SK-N-SH treated with all-trans-retinoic acid at 6 μM for 48 hours (cell line): Measurements from ENCODE around the gene CASP4.

Experiments
- ATAC-seq: fragments of 200-7000 bp; cut with Tn5 transposase; 3 replicates; pipeline ENCODE4 v1.9.1; 2020; ENCODE audit warnings: mild to moderate bottlenecking, moderate library complexity
- ARNTL ChIP-seq: fragments of 450-650 bp; formaldehyde crosslinking; IDR thresholded peaks from 2 replicates; pipeline ENCODE4 v1.5.0; 2020; ENCODE audit warnings: low read depth, mild to moderate bottlenecking, moderate library complexity, borderline replicate concordance
- BACH2 ChIP-seq: fragments of 250-450 bp; sonication (Bioruptor Pico); IDR thresholded peaks from 2 replicates; pipeline ENCODE4 v1.9.0; 2021; ENCODE audit warnings: mild to moderate bottlenecking, borderline replicate concordance
- CREB5 ChIP-seq: fragments of 250-450 bp; sonication (Bioruptor Pico); IDR thresholded peaks from 2 replicates; pipeline ENCODE4 v1.5.1; 2020; ENCODE audit warnings: low read depth, mild to moderate bottlenecking, moderate library complexity
- CSDC2 ChIP-seq: fragments of 250-450 bp; sonication (Bioruptor Pico); IDR thresholded peaks from 2 replicates; pipeline ENCODE4 v1.5.0; 2020; ENCODE audit warnings: mild to moderate bottlenecking, moderate library complexity
- ESRRG ChIP-seq: fragments of 250-450 bp; sonication (Bioruptor Pico); IDR thresholded peaks from 2 replicates; pipeline ENCODE4 v1.6.1; 2021; ENCODE audit warnings: mild to moderate bottlenecking
- GLIS3 ChIP-seq: fragments of 250-450 bp; sonication (Bioruptor Pico); IDR thresholded peaks from 2 replicates; pipeline ENCODE4 v1.5.0; 2020; ENCODE audit warnings: mild to moderate bottlenecking, moderate library complexity
- ISL1 ChIP-seq: fragments of 250-450 bp; sonication (Bioruptor Pico); IDR thresholded peaks from 2 replicates; pipeline ENCODE4 v2.1.2; 2022; ENCODE audit warnings: mild to moderate bottlenecking, moderate library complexity
- OSR1 ChIP-seq: fragments of 250-450 bp; sonication (Bioruptor Pico); IDR thresholded peaks from 2 replicates; pipeline ENCODE4 v1.8.0; 2022; ENCODE audit warnings: moderate library complexity, mild to moderate bottlenecking, inconsistent platforms
- POU6F1 ChIP-seq: fragments of 250-450 bp; sonication (Bioruptor Pico); IDR thresholded peaks from 2 replicates; pipeline ENCODE4 v1.8.0; 2021; ENCODE audit warnings: low read depth, mild to moderate bottlenecking, moderate library complexity, borderline replicate concordance
- PPARA ChIP-seq: fragments of 250-450 bp; sonication (Bioruptor Pico); IDR thresholded peaks from 2 replicates; pipeline ENCODE4 v1.5.0; 2020; ENCODE audit warnings: mild to moderate bottlenecking, borderline replicate concordance
- RARB ChIP-seq: fragments of 250-450 bp; sonication (Bioruptor Pico); IDR thresholded peaks from 2 replicates; pipeline ENCODE4 v1.8.0; 2021; ENCODE audit warnings: mild to moderate bottlenecking, moderate library complexity
- SNAI2 ChIP-seq: fragments of 250-450 bp; sonication (Bioruptor Pico); IDR thresholded peaks from 2 replicates; pipeline ENCODE4 v1.5.0; 2020; ENCODE audit warnings: mild to moderate bottlenecking, moderate library complexity
- TCF4 ChIP-seq: fragments of 250-450 bp; sonication (Bioruptor Pico); IDR thresholded peaks from 2 replicates; pipeline ENCODE4 v1.8.0; 2021; ENCODE audit warnings: mild to moderate bottlenecking, moderate library complexity, borderline replicate concordance
- TSHZ2 ChIP-seq: fragments of 250-450 bp; sonication (Bioruptor Pico); IDR thresholded peaks from 2 replicates; pipeline ENCODE4 v1.5.0; 2020; ENCODE audit warnings: mild to moderate bottlenecking, moderate library complexity
- ZC3H10 ChIP-seq: fragments of 250-450 bp; sonication (Bioruptor Pico); IDR thresholded peaks from 2 replicates; pipeline ENCODE4 v1.5.1; 2021; ENCODE audit warnings: mild to moderate bottlenecking, moderate library complexity
- ZFP3 ChIP-seq: fragments of 250-450 bp; sonication (Bioruptor Pico); IDR thresholded peaks from 2 replicates; pipeline ENCODE4 v1.5.0; 2020; ENCODE audit warnings: mild to moderate bottlenecking, moderate library complexity
- ZNF565 ChIP-seq: fragments of 450-650 bp; formaldehyde crosslinking; conservative IDR thresholded peaks from 2 replicates; pipeline ENCODE4 v1.5.0; 2020; ENCODE audit warnings: low read depth, mild to moderate bottlenecking, moderate library complexity
- ZNF70 ChIP-seq: fragments of 450-650 bp; formaldehyde crosslinking; IDR thresholded peaks from 2 replicates; pipeline ENCODE4 v1.5.0; 2020; ENCODE audit warnings: mild to moderate bottlenecking, moderate library complexity
- ZNF8 ChIP-seq: fragments of 450-650 bp; formaldehyde crosslinking; IDR thresholded peaks from 2 replicates; pipeline ENCODE4 v1.5.0; 2020; ENCODE audit warnings: mild to moderate bottlenecking, moderate library complexity
- TF ChIP-seq, protein P1 (sequence below): fragments of 250-450 bp; sonication (Bioruptor Pico); IDR thresholded peaks from 2 replicates; pipeline ENCODE4 v1.5.1; 2021; ENCODE audit warnings: mild to moderate bottlenecking, moderate library complexity
- TF ChIP-seq, protein P2 (sequence below): fragments of 250-450 bp; sonication (Bioruptor Pico); IDR thresholded peaks from 2 replicates; pipeline ENCODE4 v1.8.0; 2020; ENCODE audit warnings: mild to moderate bottlenecking, moderate library complexity, borderline replicate concordance

Gene CASP4

GRCh38 chr11:105000797-105001196 is 32.4 kb upstream of the CASP4 start:
- no peak for TF ChIP-seq ZC3H10 (CRISPR knock-in tag)
- TF ChIP-seq GLIS3 (CRISPR knock-in tag): no peak
- TF ChIP-seq, protein P1, sequence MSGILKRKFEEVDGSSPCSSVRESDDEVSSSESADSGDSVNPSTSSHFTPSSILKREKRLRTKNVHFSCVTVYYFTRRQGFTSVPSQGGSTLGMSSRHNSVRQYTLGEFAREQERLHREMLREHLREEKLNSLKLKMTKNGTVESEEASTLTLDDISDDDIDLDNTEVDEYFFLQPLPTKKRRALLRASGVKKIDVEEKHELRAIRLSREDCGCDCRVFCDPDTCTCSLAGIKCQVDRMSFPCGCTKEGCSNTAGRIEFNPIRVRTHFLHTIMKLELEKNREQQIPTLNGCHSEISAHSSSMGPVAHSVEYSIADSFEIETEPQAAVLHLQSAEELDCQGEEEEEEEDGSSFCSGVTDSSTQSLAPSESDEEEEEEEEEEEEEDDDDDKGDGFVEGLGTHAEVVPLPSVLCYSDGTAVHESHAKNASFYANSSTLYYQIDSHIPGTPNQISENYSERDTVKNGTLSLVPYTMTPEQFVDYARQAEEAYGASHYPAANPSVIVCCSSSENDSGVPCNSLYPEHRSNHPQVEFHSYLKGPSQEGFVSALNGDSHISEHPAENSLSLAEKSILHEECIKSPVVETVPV: no peak
- no peak for TF ChIP-seq ZNF565 (CRISPR knock-in tag)
- no peak for TF ChIP-seq SNAI2 (CRISPR knock-in tag)
- no peak for TF ChIP-seq ARNTL
- no peak for ATAC-seq

DNA sequence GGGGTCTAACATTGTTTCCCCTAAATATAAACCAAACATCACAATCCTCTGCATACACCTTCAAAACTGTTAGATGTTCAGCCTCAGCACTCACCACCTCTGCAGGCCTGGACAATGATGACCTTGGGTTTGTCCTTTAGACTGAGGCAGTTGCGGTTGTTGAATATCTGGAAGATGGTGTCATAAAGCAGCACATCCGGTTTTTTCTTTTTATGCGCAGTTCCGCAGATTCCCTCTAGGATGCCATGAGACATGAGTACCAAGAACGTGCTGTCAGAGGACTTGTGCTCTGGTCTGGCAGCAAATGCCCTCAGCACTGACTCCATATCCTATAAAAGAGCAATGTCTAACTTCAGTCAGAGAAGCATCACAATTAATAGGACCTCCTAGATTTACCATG is 31.8 kb upstream of the CASP4 start:
- no peak for TF ChIP-seq CREB5 (CRISPR knock-in tag)
- no peak for TF ChIP-seq BACH2
- no peak for TF ChIP-seq ZC3H10 (CRISPR knock-in tag)
- ATAC-seq: no peak

DNA sequence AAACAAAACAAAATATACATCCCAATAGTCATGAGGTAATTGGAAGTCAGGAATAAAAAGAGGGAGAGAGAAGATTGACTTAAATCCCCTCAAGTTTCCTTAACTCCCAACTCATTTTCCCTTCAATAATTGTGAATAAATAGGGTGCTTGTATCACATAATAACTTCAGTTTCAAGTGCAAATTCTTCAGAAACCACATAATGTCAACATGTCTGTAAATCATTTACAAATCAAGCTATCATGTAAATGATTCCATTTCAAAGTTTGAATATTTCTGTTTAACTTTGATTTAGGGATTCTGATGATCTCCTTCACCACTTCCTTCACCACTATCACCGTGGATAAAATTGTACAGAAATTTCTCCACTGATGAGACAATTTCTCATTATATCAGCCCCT is 31.3 kb upstream of the CASP4 start:
- ATAC-seq: no peak
- TF ChIP-seq ZC3H10 (CRISPR knock-in tag): no peak
- no peak for TF ChIP-seq POU6F1

DNA sequence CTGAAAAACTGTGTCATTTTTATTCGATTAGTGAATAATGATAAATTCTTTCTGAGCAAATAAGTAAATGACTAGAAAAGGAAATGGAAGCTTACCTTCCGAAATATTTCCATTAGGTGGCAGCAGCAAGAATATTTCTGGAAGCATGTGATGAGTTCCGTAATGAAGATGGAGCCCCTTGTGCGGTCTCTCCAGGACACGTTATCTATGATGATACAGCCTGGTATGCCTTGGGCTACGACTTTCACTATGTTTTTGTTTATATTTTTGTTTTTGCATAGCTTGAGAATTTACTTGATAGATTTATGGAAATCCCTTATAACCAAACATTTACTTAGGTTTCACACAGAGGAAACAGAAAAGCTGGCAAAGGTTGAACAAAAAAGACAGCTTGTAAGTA is 28.9 kb upstream of the CASP4 start:
- ATAC-seq: no peak
- TF ChIP-seq ESRRG (CRISPR knock-in tag): no peak
- TF ChIP-seq TSHZ2 (CRISPR knock-in tag): no peak
- TF ChIP-seq ZNF8 (CRISPR knock-in tag): no peak
- no peak for TF ChIP-seq OSR1 (CRISPR knock-in tag)
- no peak for TF ChIP-seq ISL1
- no peak for TF ChIP-seq RARB

DNA sequence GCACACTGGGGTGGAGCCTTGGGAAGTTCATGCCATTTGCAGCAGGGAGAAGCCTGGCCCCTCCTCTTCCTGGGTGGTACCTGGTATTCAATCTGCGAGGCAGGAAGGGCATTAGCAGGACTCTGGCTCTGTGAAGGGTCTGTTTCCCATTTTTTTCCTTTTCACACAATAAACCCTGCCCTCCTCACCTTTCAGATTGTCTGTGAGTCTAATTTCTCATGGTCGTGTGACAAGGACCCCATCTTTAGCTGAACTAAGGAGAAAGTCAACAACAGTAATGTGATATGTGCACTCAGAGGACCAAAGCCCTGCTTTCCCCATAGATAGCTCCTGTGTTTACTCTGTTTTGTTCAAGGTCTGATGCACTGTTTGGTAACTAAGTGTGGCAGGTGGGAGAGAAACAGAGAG is 26.6 kb upstream of the CASP4 start:
- TF ChIP-seq PPARA (no peak), ISL1 (no peak)
- no peak for ATAC-seq

- no peak for ATAC-seq
- TF ChIP-seq CREB5 (CRISPR knock-in tag) (no peak), ESRRG (CRISPR knock-in tag) (no peak), ZC3H10 (CRISPR knock-in tag) (no peak), ZNF8 (CRISPR knock-in tag) (no peak), TSHZ2 (CRISPR knock-in tag) (no peak), GLIS3 (CRISPR knock-in tag) (no peak), TCF4 (no peak), CSDC2 (CRISPR knock-in tag) (no peak), ZNF565 (CRISPR knock-in tag) (no peak), ZFP3 (CRISPR knock-in tag) (no peak), ZNF70 (CRISPR knock-in tag) (no peak), ARNTL (no peak), ISL1 (no peak)
- TF ChIP-seq, protein P2, sequence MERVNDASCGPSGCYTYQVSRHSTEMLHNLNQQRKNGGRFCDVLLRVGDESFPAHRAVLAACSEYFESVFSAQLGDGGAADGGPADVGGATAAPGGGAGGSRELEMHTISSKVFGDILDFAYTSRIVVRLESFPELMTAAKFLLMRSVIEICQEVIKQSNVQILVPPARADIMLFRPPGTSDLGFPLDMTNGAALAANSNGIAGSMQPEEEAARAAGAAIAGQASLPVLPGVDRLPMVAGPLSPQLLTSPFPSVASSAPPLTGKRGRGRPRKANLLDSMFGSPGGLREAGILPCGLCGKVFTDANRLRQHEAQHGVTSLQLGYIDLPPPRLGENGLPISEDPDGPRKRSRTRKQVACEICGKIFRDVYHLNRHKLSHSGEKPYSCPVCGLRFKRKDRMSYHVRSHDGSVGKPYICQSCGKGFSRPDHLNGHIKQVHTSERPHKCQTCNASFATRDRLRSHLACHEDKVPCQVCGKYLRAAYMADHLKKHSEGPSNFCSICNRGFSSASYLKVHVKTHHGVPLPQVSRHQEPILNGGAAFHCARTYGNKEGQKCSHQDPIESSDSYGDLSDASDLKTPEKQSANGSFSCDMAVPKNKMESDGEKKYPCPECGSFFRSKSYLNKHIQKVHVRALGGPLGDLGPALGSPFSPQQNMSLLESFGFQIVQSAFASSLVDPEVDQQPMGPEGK: no peak
These were observed 24.4 kb upstream of the CASP4 start for GRCh38 chr11:104992781-104993180.
